ENCODE data around the gene DCAF12.

The DCAF12 gene

DNA sequence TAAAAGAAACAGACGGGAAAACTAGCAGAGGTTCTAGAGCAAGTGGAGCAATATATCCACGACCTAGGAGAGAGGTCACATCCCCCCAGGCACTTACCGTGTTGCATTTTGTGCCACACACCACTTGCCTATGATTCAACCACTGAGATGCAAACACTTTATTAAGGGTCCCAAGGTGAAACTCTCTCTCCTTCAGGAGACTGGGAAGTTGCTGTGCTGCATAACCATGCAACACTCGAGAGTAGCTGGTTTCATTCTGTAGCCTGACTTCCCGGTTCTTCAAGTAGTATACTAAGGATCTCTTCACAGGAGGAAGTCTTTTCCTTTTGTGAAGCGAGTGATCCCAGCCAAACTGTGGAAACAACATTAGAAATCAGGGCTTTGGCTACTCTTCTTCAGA, 1.6 kb downstream of the DCAF12 start:
- no peak for DNase-seq

- DNase-seq = no peak
Observed at GRCh38 chr9:34124099-34124498, 2.4 kb downstream of the DCAF12 start.

DNA sequence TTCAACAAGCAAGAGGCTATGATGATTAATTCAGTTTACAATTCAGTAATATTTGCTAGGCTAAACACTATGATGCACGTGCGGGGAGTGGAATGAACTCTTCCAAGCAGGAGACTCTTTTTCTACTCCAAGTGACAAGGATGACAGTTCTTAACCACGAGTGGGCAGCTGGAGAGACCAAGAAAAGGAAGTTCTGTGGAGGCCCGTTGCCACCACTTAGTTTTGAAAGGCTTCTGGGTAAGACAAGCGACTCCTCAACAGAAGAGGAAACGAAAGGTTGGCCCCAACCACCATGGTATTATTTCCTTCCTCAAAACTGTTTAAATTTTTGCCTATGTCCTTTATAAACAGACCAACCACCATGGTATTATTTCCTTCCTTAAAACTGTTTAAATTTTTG, 2.8 kb downstream of the DCAF12 start:
- no peak for DNase-seq

- no peak for DNase-seq
Observed at GRCh38 chr9:34121996-34122395, 4.5 kb downstream of the DCAF12 start.

- DNase-seq = no peak
Observed at GRCh38 chr9:34119713-34120112, 6.8 kb downstream of the DCAF12 start.

GRCh38 chr9:34114436-34114835, 12.1 kb downstream of the DCAF12 start:
- no peak for DNase-seq

DNA sequence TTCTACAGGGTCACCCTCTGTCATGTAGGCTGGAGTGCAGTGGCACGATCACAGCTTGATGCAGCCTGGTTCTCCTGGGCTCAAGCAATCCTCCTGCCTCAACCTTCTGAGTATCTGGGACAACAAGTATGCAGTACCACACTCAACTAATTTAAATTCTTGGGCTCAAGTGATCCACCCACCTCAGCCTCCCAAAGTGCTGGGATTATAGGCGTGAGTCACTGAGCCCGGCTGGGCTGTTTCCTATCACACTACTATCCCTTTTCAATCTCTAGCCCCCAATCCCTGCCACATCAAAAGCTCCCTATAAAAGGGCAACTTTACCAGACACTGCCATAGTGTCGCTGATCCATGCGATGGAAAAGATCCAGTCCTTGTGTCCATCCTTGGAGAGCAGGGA, 20.4 kb downstream of the DCAF12 start:
- DNase-seq = no peak

DNA sequence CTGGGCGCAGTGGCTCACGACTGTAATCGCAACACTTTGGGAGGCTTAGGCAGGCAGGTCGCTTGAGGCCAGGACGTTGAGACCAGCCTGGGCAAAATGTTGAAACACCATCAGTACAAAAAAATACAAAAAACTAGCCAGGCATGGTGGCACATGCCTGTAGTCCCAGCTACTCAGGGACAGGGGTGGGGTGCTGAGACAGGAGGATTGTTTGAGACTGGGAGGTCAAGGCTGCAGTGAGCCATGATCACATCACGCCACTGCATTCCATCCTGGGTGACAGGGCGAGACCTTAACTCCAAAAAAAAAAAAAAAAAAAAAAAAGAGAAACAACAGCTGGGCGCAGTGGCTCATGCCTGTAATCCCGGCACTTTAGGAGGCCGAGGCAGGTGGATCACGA, 23.7 kb downstream of the DCAF12 start:
- DNase-seq = no peak

GRCh38 chr9:34098307-34098706, 28.2 kb downstream of the DCAF12 start:
- DNase-seq = no peak

DNA sequence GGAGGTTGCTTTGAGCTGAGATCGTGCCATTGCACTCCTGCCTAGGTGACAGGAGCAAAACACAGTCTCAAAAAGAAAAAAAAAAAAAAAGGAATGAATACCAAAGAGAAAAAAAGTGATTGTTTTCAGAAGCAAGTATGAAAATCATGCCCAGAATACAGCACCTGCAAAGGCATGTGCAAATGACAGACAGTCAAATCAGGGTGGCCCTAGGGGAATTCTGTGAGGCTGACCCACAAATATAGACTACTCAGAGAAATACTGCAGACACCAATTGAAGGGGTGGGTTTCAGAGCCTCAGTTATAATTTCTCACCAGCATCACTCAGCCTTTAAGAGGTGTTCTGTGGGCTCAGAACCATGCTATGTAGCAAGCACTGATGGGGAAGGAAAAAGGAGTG, 28.6 kb downstream of the DCAF12 start:
- no peak for DNase-seq

DNA sequence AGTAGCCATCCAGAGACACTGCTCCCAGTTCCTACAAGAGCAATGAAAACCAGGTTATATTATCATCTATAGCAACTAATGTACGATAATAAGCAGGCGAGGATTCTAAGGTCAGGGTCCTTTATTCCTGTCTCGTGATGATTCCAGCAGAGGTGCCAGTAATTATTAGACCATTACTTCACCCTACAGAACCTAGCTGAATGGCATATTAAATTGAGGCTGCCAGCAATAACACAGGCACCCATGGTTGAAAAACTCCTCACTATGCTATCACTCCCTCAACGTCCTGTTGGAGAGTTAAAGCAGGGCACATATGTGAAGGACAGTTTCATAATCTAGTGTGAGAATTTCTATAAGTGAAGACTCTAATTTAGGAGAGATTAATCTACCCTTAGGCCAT, 29.7 kb downstream of the DCAF12 start:
- no peak for DNase-seq

GRCh38 chr9:34093578-34093977, 32.9 kb downstream of the DCAF12 start:
- no peak for DNase-seq

DNA sequence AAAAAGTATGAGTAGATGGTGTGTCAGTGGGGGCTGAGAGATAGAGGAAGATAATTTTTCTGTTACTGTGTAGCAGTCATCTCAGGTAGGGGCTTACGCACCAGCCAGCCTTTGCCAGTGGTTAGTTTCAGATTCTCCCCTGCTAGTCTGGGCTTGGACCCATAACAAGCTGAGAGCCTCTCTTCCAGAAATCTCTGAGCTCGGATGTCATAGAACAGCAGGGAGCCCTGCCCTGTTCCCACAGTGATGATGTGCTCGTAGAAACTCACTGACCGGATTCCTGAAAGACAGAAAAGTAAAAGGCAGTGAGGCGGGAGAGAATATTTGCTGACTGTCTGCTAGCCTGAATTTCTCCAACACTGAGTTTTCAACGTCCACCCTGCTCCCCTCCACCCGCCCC, 37.2 kb downstream of the DCAF12 start:
- no peak for DNase-seq

DNA sequence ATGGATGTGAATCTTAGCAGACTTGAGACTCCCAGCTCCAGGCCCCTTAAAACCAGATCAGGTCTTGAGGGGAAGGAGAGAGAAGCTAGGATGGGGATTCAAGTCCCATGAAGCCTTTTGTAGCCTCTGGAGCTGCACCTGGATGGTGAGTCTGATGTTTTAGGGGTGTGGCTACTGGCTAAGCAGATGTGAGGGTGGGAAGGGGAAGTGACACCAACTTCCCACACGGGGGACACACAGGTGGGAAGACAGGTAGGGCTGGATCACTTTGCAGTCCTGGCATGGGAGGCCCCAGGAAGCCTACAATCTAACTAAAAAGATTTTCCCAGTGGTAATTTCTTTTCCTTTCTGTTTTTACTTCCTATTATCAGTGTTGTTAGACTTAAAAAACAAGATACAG, 39.1 kb downstream of the DCAF12 start:
- no peak for DNase-seq

GRCh38 chr9:34086864-34087263, 39.6 kb downstream of the DCAF12 start:
- DNase-seq = no peak

- DNase-seq = no peak
Observed at GRCh38 chr9:34085581-34086500, 40.7 kb downstream of the DCAF12 start.

DNA sequence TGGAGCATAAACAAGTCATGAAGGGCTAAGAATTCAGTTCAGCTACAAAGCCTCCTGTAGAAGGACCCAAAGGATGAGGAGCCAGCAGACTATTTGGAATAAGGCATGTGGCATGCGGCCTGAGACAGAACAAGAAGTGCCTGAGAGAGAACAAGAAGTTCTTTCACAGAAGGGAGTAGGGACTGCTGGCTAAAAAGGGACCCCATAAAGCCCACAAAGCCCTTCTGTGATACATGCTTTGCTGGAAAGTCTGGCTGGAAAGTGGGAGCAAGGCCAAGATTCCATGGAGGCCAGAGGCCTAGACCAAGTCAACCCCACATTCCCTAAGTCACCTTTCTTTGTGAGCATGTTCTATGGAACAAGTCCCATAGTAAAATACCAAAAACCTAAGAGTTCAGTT, 41.9 kb downstream of the DCAF12 start:
- peak; percentile 69 for DNase-seq

DNA sequence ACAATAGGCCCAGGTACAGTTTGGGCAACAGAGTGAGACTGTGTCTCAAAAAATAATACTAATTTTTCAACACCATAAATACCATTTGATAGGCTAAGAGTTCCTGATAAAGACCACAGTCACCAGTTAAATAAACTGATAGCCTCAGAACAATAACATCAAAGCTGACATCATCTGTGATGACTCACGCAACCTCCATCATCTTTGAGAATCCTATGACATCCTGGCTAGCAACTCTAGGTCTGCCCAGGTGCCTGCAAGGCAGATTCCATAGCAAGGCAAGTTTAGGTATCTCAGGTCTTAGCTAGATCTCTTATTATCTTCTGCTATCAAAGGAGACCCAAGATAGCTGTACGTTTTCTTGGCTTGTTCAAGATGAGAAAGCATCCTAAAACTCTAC, 47.3 kb downstream of the DCAF12 start:
- no peak for DNase-seq

DNA sequence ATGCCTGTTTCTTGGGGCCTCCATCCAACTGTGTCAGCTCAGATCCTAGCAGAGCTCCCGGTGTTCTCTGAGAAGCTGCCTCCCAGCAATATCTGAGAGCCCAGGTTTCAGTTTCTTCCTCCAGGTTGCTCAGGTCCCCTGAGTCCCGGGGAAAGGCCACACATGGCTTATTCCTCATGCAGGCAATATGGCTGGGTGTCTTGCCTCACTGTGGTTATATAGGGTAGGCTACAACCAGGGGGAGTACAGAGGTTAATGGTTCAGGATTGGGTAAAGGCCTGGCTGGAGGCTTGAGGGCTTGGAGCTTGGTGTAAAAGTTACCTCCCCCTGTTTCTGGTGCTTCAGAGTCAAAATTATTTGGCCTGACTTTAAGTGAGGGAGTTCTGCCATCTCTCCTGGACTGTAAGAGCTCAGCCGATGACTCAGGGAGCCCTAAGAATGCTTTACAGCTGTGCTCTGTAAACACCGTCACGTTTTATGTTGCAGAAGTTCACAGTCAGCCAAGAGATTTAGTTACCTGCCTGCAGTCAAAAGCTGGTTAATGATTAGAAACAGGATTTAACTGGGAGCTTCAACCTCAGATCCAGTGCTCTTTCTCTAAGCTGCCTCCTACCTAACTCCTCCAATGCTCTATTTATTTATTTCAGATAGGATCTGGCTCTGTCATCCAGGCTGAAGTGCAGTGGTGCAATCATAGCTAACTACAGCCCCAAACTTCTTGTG, 53.5 kb downstream of the DCAF12 start:
- no peak for DNase-seq

- no peak for DNase-seq
Observed at GRCh38 chr9:34072410-34072809, 54.1 kb downstream of the DCAF12 start.

- no peak for DNase-seq
Observed at GRCh38 chr9:34070606-34071324, 55.7 kb downstream of the DCAF12 start.

DNA sequence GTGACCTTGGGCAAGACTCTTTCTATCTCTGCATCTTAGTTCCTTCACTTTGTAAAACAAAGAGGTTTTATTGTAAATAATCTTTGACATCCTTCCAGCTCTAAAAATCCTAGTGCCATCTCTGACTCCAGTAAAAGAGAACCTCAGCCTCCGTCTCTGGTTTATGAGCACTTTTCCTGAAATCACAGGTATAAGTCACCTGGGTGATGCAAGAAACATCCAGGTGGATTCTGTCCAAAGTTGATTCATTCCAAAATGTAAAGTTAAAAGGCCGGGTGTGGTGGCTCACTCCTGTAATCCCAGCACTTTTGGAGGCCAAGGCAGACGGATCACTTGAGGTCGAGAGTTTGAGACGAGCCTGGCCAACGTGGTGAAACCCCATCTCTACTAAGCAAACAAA, 56.7 kb downstream of the DCAF12 start:
- no peak for DNase-seq

- DNase-seq = no peak
Observed at GRCh38 chr9:34065541-34065940, 61.0 kb downstream of the DCAF12 start.

- no peak for DNase-seq
Observed at GRCh38 chr9:34059954-34060353, 66.5 kb downstream of the DCAF12 start.
